ENCODE measurements around the gene PGBD5.

PGBD5 gene

GRCh38 chr1:230288641-230289349, 137.3 kb downstream of the PGBD5 start:
- Histone ChIP-seq H3K9me3 (ENCODE audit: control insufficient read depth in 5 of 5, low read length in 5 of 5) (no peaks in the 10 kb centered on the region), H3K27ac (ENCODE audit: low read depth, low read length) (no peak overlapping the region), H3K27me3 (ENCODE audit: control insufficient read depth in 5 of 5, insufficient read depth in 4 of 5, low read length in 5 of 5) (peaks cover 2 to 38% (median 17%) of the 10 kb centered on the region in 5 donors)

GRCh38 chr1:230287674-230288315, 138.3 kb downstream of the PGBD5 start:
- peaks cover 2 to 32% (median 9%) of the 10 kb centered on the region in 5 donors for H3K27me3 ChIP-seq (ENCODE audit: control insufficient read depth in 5 of 5, insufficient read depth in 4 of 5, low read length in 5 of 5)
- no peak overlapping the region for H3K27ac ChIP-seq (ENCODE audit: low read depth, low read length)
- no peak overlapping the region for H3K9ac ChIP-seq (ENCODE audit: low read length in 5 of 5)
- H3K9me3 ChIP-seq (ENCODE audit: control insufficient read depth in 5 of 5, low read length in 5 of 5): no peaks in the 10 kb centered on the region
- H3K36me3 ChIP-seq (ENCODE audit: control insufficient read depth in 5 of 5, insufficient read depth in 5 of 5, low read length in 5 of 5): no peaks in the 10 kb centered on the region
- peaks cover 0 to 4% (median 0%) of the 10 kb centered on the region in 5 donors for H3K4me1 ChIP-seq (ENCODE audit: control insufficient read depth in 5 of 5, insufficient read depth in 5 of 5, low read length in 5 of 5)
- no peak overlapping the region for H3K4me3 ChIP-seq (ENCODE audit: low read depth in 1 of 5, low read length in 5 of 5)

More at GRCh38 chr1:230288641-230289349, 137.3 kb downstream of the PGBD5 start:
- Histone ChIP-seq H3K4me1 (ENCODE audit: control insufficient read depth in 5 of 5, insufficient read depth in 5 of 5, low read length in 5 of 5) (peaks cover 0 to 4% (median 0%) of the 10 kb centered on the region in 5 donors), H3K4me3 (ENCODE audit: low read depth in 1 of 5, low read length in 5 of 5) (no peak overlapping the region), H3K9ac (ENCODE audit: low read length in 5 of 5) (no peak overlapping the region), H3K36me3 (ENCODE audit: control insufficient read depth in 5 of 5, insufficient read depth in 5 of 5, low read length in 5 of 5) (no peaks in the 10 kb centered on the region)

- Histone ChIP-seq H3K4me1 (ENCODE audit: control insufficient read depth in 5 of 5, insufficient read depth in 5 of 5, low read length in 5 of 5) (peaks cover 0 to 6% (median 0%) of the 10 kb centered on the region in 5 donors), H3K4me3 (ENCODE audit: low read depth in 1 of 5, low read length in 5 of 5) (no peak overlapping the region), H3K9ac (ENCODE audit: low read length in 5 of 5) (no peak overlapping the region), H3K36me3 (ENCODE audit: control insufficient read depth in 5 of 5, insufficient read depth in 5 of 5, low read length in 5 of 5) (no peaks in the 10 kb centered on the region), H3K9me3 (ENCODE audit: control insufficient read depth in 5 of 5, low read length in 5 of 5) (no peaks in the 10 kb centered on the region), H3K27ac (ENCODE audit: low read depth, low read length) (no peak overlapping the region), H3K27me3 (ENCODE audit: control insufficient read depth in 5 of 5, insufficient read depth in 4 of 5, low read length in 5 of 5) (peaks cover 2 to 23% (median 9%) of the 10 kb centered on the region in 5 donors)
Observed at GRCh38 chr1:230286890-230287269, 139.3 kb downstream of the PGBD5 start.

- Histone ChIP-seq H3K9ac (ENCODE audit: low read length in 5 of 5) (no peak overlapping the region), H3K27ac (ENCODE audit: low read depth, low read length) (no peak overlapping the region), H3K36me3 (ENCODE audit: control insufficient read depth in 5 of 5, insufficient read depth in 5 of 5, low read length in 5 of 5) (peaks cover 0 to 1% (median 0%) of the 10 kb centered on the region in 5 donors), H3K4me3 (ENCODE audit: low read depth in 1 of 5, low read length in 5 of 5) (no peak overlapping the region), H3K9me3 (ENCODE audit: control insufficient read depth in 5 of 5, low read length in 5 of 5) (no peaks in the 10 kb centered on the region), H3K27me3 (ENCODE audit: control insufficient read depth in 5 of 5, insufficient read depth in 4 of 5, low read length in 5 of 5) (peaks cover 2 to 22% (median 9%) of the 10 kb centered on the region in 5 donors), H3K4me1 (ENCODE audit: control insufficient read depth in 5 of 5, insufficient read depth in 5 of 5, low read length in 5 of 5) (peaks cover 0 to 9% (median 0%) of the 10 kb centered on the region in 5 donors)
Observed at GRCh38 chr1:230286166-230286889, 139.8 kb downstream of the PGBD5 start.

GRCh38 chr1:230285351-230285750, 140.8 kb downstream of the PGBD5 start:
- H3K36me3 ChIP-seq (ENCODE audit: control insufficient read depth in 5 of 5, insufficient read depth in 5 of 5, low read length in 5 of 5): peaks cover 0 to 11% (median 8%) of the 10 kb centered on the region in 5 donors
- peaks cover 2 to 22% (median 9%) of the 10 kb centered on the region in 5 donors for H3K27me3 ChIP-seq (ENCODE audit: control insufficient read depth in 5 of 5, insufficient read depth in 4 of 5, low read length in 5 of 5)
- no peaks in the 10 kb centered on the region for H3K9me3 ChIP-seq (ENCODE audit: control insufficient read depth in 5 of 5, low read length in 5 of 5)
- H3K4me3 ChIP-seq (ENCODE audit: low read depth in 1 of 5, low read length in 5 of 5): no peak overlapping the region
- H3K27ac ChIP-seq (ENCODE audit: low read depth, low read length): no peak overlapping the region
- no peak overlapping the region for H3K9ac ChIP-seq (ENCODE audit: low read length in 5 of 5)
- peaks cover 0 to 14% (median 0%) of the 10 kb centered on the region in 5 donors for H3K4me1 ChIP-seq (ENCODE audit: control insufficient read depth in 5 of 5, insufficient read depth in 5 of 5, low read length in 5 of 5)

- Histone ChIP-seq H3K27ac (ENCODE audit: low read depth, low read length) (no peak overlapping the region), H3K27me3 (ENCODE audit: control insufficient read depth in 5 of 5, insufficient read depth in 4 of 5, low read length in 5 of 5) (peaks cover 2 to 22% (median 9%) of the 10 kb centered on the region in 5 donors), H3K4me1 (ENCODE audit: control insufficient read depth in 5 of 5, insufficient read depth in 5 of 5, low read length in 5 of 5) (peaks cover 0 to 14% (median 0%) of the 10 kb centered on the region in 5 donors), H3K9ac (ENCODE audit: low read length in 5 of 5) (no peak overlapping the region), H3K36me3 (ENCODE audit: control insufficient read depth in 5 of 5, insufficient read depth in 5 of 5, low read length in 5 of 5) (peaks cover 0 to 16% (median 12%) of the 10 kb centered on the region in 5 donors), H3K9me3 (ENCODE audit: control insufficient read depth in 5 of 5, low read length in 5 of 5) (no peaks in the 10 kb centered on the region), H3K4me3 (ENCODE audit: low read depth in 1 of 5, low read length in 5 of 5) (no peak overlapping the region)
Observed at GRCh38 chr1:230284891-230285290, 141.2 kb downstream of the PGBD5 start.

- Histone ChIP-seq H3K4me3 (ENCODE audit: low read depth in 1 of 5, low read length in 5 of 5) (no peak overlapping the region), H3K4me1 (ENCODE audit: control insufficient read depth in 5 of 5, insufficient read depth in 5 of 5, low read length in 5 of 5) (peaks cover 0 to 14% (median 0%) of the 10 kb centered on the region in 5 donors), H3K36me3 (ENCODE audit: control insufficient read depth in 5 of 5, insufficient read depth in 5 of 5, low read length in 5 of 5) (peaks cover 0 to 28% (median 24%) of the 10 kb centered on the region in 5 donors), H3K27ac (ENCODE audit: low read depth, low read length) (no peak overlapping the region), H3K9me3 (ENCODE audit: control insufficient read depth in 5 of 5, low read length in 5 of 5) (no peaks in the 10 kb centered on the region), H3K9ac (ENCODE audit: low read length in 5 of 5) (no peak overlapping the region), H3K27me3 (ENCODE audit: control insufficient read depth in 5 of 5, insufficient read depth in 4 of 5, low read length in 5 of 5) (peaks cover 2 to 19% (median 8%) of the 10 kb centered on the region in 5 donors)
Observed at GRCh38 chr1:230283678-230284077, 142.5 kb downstream of the PGBD5 start.

- Histone ChIP-seq H3K9me3 (ENCODE audit: control insufficient read depth in 5 of 5, low read length in 5 of 5) (no peaks in the 10 kb centered on the region), H3K27me3 (ENCODE audit: control insufficient read depth in 5 of 5, insufficient read depth in 4 of 5, low read length in 5 of 5) (peaks cover 0 to 4% (median 0%) of the 10 kb centered on the region in 5 donors), H3K4me3 (ENCODE audit: low read depth in 1 of 5, low read length in 5 of 5) (no peak overlapping the region), H3K27ac (ENCODE audit: low read depth, low read length) (no peak overlapping the region), H3K9ac (ENCODE audit: low read length in 5 of 5) (no peak overlapping the region), H3K4me1 (ENCODE audit: control insufficient read depth in 5 of 5, insufficient read depth in 5 of 5, low read length in 5 of 5) (peaks cover 0 to 14% (median 0%) of the 10 kb centered on the region in 5 donors), H3K36me3 (ENCODE audit: control insufficient read depth in 5 of 5, insufficient read depth in 5 of 5, low read length in 5 of 5) (peaks cover 0 to 40% (median 33%) of the 10 kb centered on the region in 5 donors)
Observed at GRCh38 chr1:230282157-230282556, 144.0 kb downstream of the PGBD5 start.

- no peak overlapping the region for H3K4me3 ChIP-seq (ENCODE audit: low read depth in 1 of 5, low read length in 5 of 5)
- H3K27me3 ChIP-seq (ENCODE audit: control insufficient read depth in 5 of 5, insufficient read depth in 4 of 5, low read length in 5 of 5): no peaks in the 10 kb centered on the region
- H3K27ac ChIP-seq (ENCODE audit: low read depth, low read length): no peak overlapping the region
- peaks cover 0 to 46% (median 39%) of the 10 kb centered on the region in 5 donors for H3K36me3 ChIP-seq (ENCODE audit: control insufficient read depth in 5 of 5, insufficient read depth in 5 of 5, low read length in 5 of 5)
- H3K9me3 ChIP-seq (ENCODE audit: control insufficient read depth in 5 of 5, low read length in 5 of 5): no peaks in the 10 kb centered on the region
- peaks cover 0 to 14% (median 0%) of the 10 kb centered on the region in 5 donors for H3K4me1 ChIP-seq (ENCODE audit: control insufficient read depth in 5 of 5, insufficient read depth in 5 of 5, low read length in 5 of 5)
- H3K9ac ChIP-seq (ENCODE audit: low read length in 5 of 5): no peak overlapping the region
Observed at GRCh38 chr1:230281556-230281955, 144.6 kb downstream of the PGBD5 start.

Measured in subcutaneous abdominal adipose tissue (tissue), 5 donors.